Mesenchymal stem cell (in vitro differentiated cells and primary cell): Measurements from ENCODE around the gene GPC1.
A peak's percentile ranks its signal among the peaks of the same experiment; 100 is the strongest.

Experiments
- DNase-seq: peaks from one replicate; pipeline ENCODE4 v3.0.0-alpha.2; 2013
- H2AFZ ChIP-seq: one replicate; pipeline ENCODE4 v1.6.1; 2013; ENCODE audit warnings: low read depth, mild to moderate bottlenecking, control low read depth, inconsistent platforms, low read length, moderate library complexity
- H2AK5ac ChIP-seq: 2 replicates; pipeline ENCODE4 v1.6.1; 2013; ENCODE audit warnings: low read length, moderate library complexity, mild to moderate bottlenecking, inconsistent platforms; ENCODE audit not compliant: severe bottlenecking
- H2BK120ac ChIP-seq: one replicate; pipeline ENCODE4 v1.6.1; 2013; ENCODE audit warnings: low read depth, mild to moderate bottlenecking, inconsistent platforms, low read length, moderate library complexity
- H2BK12ac ChIP-seq, 2 experiments: one replicate each; pipeline ENCODE4 v1.6.1; 2013; ENCODE audit warnings: inconsistent platforms in 2 of 2, low read length in 2 of 2, mild to moderate bottlenecking in 2 of 2, moderate library complexity in 2 of 2, control low read depth in 1 of 2
- H2BK15ac ChIP-seq: one replicate; pipeline ENCODE4 v1.6.1; 2013; ENCODE audit warnings: mild to moderate bottlenecking, low read depth, inconsistent platforms; ENCODE audit not compliant: poor library complexity, severe bottlenecking
- H2BK5ac ChIP-seq: 2 replicates; pipeline ENCODE4 v1.6.1; 2013; ENCODE audit warnings: low read depth, mild to moderate bottlenecking, low read length, control low read depth, inconsistent platforms; ENCODE audit not compliant: poor library complexity, severe bottlenecking
- H3K14ac ChIP-seq, 2 experiments: one replicate each; pipeline ENCODE4 v1.6.1; 2013; ENCODE audit warnings: inconsistent platforms in 2 of 2, low read length in 2 of 2, control low read depth in 1 of 2, mild to moderate bottlenecking in 1 of 2, moderate library complexity in 1 of 2
- H3K18ac ChIP-seq, 2 experiments: one replicate each; pipeline ENCODE4 v1.6.1; 2013; ENCODE audit warnings: inconsistent platforms in 2 of 2, low read length in 2 of 2, control low read depth in 1 of 2, low read depth in 1 of 2, mild to moderate bottlenecking in 1 of 2
- H3K23ac ChIP-seq, 2 experiments: one replicate each; pipeline ENCODE4 v1.6.1; 2013; ENCODE audit warnings: inconsistent platforms in 2 of 2, low read length in 2 of 2, mild to moderate bottlenecking in 2 of 2, moderate library complexity in 2 of 2, control low read depth in 1 of 2
- H3K27ac ChIP-seq: 2 replicates; pipeline ENCODE4 v1.5.1; 2013; ENCODE audit warnings: mild to moderate bottlenecking, moderate library complexity, low read length, control low read depth, inconsistent platforms; ENCODE audit not compliant: poor library complexity, severe bottlenecking
- H3K27me3 ChIP-seq, 2 experiments: 2 replicates each; pipeline versions ENCODE4 v1.6.1 to v1.7.0; 2013; ENCODE audit warnings: low read length in 2 of 2, mild to moderate bottlenecking in 2 of 2, moderate library complexity in 2 of 2, control low read depth in 1 of 2, inconsistent platforms in 1 of 2; ENCODE audit not compliant: control insufficient read depth in 1 of 2, insufficient read depth in 1 of 2
- H3K36me3 ChIP-seq, 2 experiments: 2 replicates each; pipeline versions ENCODE4 v1.6.1 to v1.7.0; 2013; ENCODE audit warnings: low read length in 2 of 2, control low read depth in 1 of 2, inconsistent platforms in 1 of 2, low read depth in 1 of 2, mild to moderate bottlenecking in 1 of 2; ENCODE audit not compliant: insufficient read depth in 2 of 2, control insufficient read depth in 1 of 2
- H3K4ac ChIP-seq, 2 experiments: one replicate each; pipeline ENCODE4 v1.6.1; 2013; ENCODE audit warnings: inconsistent platforms in 2 of 2, low read length in 2 of 2, mild to moderate bottlenecking in 2 of 2, moderate library complexity in 2 of 2, control low read depth in 1 of 2, low read depth in 1 of 2
- H3K4me1 ChIP-seq: 2 replicates; pipeline ENCODE4 v1.6.1; 2013; ENCODE audit warnings: low read depth, low read length, control low read depth; ENCODE audit not compliant: control insufficient read depth, insufficient read depth
- H3K4me2 ChIP-seq: 2 replicates; pipeline ENCODE4 v1.6.1; 2013; ENCODE audit warnings: low read length, mild to moderate bottlenecking, inconsistent platforms; ENCODE audit not compliant: poor library complexity, severe bottlenecking
- H3K4me3 ChIP-seq, 2 experiments: 2 replicates each; pipeline versions ENCODE4 v1.5.1 to v1.7.0; 2013; ENCODE audit warnings: low read length in 2 of 2, mild to moderate bottlenecking in 2 of 2, control low read depth in 1 of 2, low read depth in 1 of 2; ENCODE audit not compliant: insufficient read depth in 1 of 2
- H3K79me1 ChIP-seq: replicated peaks from 2 replicates; pipeline ENCODE4 v1.6.1; 2013; ENCODE audit warnings: mild to moderate bottlenecking, control low read depth, low read length, inconsistent platforms; ENCODE audit not compliant: poor library complexity, severe bottlenecking
- H3K9ac ChIP-seq: 2 replicates; pipeline ENCODE4 v1.7.0; 2013; ENCODE audit warnings: mild to moderate bottlenecking, low read length, moderate library complexity
- H3K9me3 ChIP-seq: 2 replicates; pipeline ENCODE4 v1.7.0; 2013; ENCODE audit warnings: mild to moderate bottlenecking, low read length; ENCODE audit not compliant: control insufficient read depth
- H4K8ac ChIP-seq: one replicate; pipeline ENCODE4 v1.6.1; 2013; ENCODE audit warnings: inconsistent platforms, mild to moderate bottlenecking, low read length, moderate library complexity
- H4K91ac ChIP-seq: one replicate; pipeline ENCODE4 v1.6.1; 2013; ENCODE audit warnings: mild to moderate bottlenecking, low read length, inconsistent platforms
- WGBS: methylation state at CpG from one replicate; pipeline ENCODE4 v1.1.7; 2013; ENCODE audit warnings: mixed read lengths; 5-methylcytosine and 5-hydroxymethylcytosine counted together

Gene GPC1

DNA sequence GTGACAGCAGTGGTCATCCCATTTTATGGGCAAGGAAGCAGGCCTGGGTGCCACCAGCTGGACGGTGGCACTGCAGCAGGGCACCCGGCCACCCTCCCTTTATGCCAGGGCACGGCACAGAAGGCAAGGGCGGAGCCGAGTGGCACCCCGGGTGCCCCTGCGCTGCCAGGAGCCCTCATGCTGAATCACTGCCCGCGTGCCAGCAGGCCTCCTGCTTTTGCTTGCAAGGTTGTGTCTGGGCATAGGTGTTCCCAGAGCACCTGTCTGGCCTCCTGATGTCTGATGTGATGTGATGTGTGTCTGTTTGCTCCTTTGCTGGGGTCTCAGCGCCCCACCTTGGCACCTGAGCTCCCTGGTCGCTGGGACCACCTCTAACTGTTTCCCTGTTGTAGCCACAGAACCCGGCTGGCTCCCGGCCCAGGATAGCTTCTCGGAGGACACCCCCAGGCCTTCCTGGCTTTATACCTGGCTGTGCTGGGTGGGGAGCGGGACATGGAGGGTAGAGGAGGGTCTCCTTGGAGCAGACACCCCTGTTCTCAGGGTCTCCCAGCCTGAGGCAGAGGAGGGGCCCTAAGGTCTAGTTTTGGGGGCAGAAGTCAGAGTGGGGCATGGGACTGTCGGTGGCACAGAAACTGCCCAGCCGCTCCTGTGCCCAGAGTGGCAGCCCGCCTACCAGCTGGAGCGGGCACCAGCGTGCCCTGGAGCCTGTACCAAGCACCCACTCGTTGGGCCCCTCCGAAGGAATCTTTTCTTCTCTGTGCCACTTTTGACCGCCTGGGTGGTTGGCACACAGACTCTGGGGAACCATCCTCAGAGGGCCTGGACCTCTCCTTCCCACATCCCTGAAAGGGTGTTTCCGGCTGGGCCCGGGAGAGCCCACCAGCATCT, 3.6 kb downstream of the GPC1 start:
- H4K8ac ChIP-seq, result no peak overlapping the region
- 89% methylated on average over 24 of the region's 25 CpGs for WGBS
- no peak overlapping the region for H3K4me2 ChIP-seq
- H3K27me3 ChIP-seq, result peaks cover 0 to 4% of the 10 kb centered on the region in 2 experiments
- H3K4me3 ChIP-seq, result no peak overlapping the region
- no peak overlapping the region for H2AFZ ChIP-seq
- H3K27ac ChIP-seq, result no peak overlapping the region
- peaks cover 36% of the 10 kb centered on the region for H3K4me1 ChIP-seq
- peak overlapping the region; percentile 54 for H3K9ac ChIP-seq
- no peak overlapping the region for H3K14ac ChIP-seq
- H2BK120ac ChIP-seq, result no peak overlapping the region
- H2BK12ac ChIP-seq, result no peak overlapping the region
- no peak overlapping the region for H3K4ac ChIP-seq
- no peak for DNase-seq
- H2BK15ac ChIP-seq, result no peak overlapping the region
- peaks cover 52% of the 10 kb centered on the region for H3K79me1 ChIP-seq
- peak overlapping the region in 1 of 2 experiments; percentile 41 for H3K23ac ChIP-seq
- H2BK5ac ChIP-seq, result no peak overlapping the region
- no peak overlapping the region for H3K18ac ChIP-seq
- H2AK5ac ChIP-seq, result no peak overlapping the region
- H4K91ac ChIP-seq, result peak overlapping the region; percentile 31
- no peaks in the 10 kb centered on the region for H3K9me3 ChIP-seq
- peaks cover 0 to 25% of the 10 kb centered on the region in 2 experiments for H3K36me3 ChIP-seq

DNA sequence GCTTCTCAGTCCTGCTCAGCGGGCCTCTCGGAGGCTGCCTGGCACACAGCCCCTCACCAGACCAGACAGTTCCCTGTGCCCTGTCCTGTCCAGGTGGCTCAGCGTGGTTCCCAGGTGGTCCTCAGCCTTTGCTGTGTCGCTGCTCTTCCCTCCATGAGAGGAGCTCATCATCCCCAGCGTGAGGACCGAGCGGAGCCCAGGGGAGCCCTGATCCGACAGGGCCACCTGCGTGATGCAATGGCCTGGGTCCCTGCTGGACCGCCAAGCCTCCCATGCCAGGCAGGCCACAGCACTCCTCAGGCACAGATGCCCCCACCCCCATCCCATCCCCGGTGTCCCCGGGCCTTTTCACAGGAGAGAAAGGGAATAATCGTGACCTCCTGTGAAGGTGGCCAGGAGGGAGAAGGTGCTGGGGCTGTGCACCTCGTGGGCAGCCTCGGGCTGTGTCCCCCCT, 4.3 kb downstream of the GPC1 start:
- Histone ChIP-seq H3K27me3 (peaks cover 0 to 4% of the 10 kb centered on the region in 2 experiments), H3K36me3 (peaks cover 0 to 32% of the 10 kb centered on the region in 2 experiments), H3K4me1 (peaks cover 30% of the 10 kb centered on the region), H3K23ac (no peak overlapping the region), H3K27ac (no peak overlapping the region), H3K18ac (no peak overlapping the region), H2BK15ac (no peak overlapping the region), H3K4me3 (no peak overlapping the region), H4K8ac (no peak overlapping the region), H2BK12ac (no peak overlapping the region), H2AK5ac (no peak overlapping the region), H3K9me3 (no peaks in the 10 kb centered on the region), H2BK5ac (no peak overlapping the region), H3K4ac (no peak overlapping the region), H2BK120ac (no peak overlapping the region), H3K9ac (no peak overlapping the region), H2AFZ (no peak overlapping the region), H4K91ac (peak overlapping the region; percentile 31), H3K4me2 (no peak overlapping the region), H3K14ac (no peak overlapping the region), H3K79me1 (peaks cover 55% of the 10 kb centered on the region)
- WGBS, result 94% methylated on average over 13 of the region's 15 CpGs
- DNase-seq, result no peak

DNA sequence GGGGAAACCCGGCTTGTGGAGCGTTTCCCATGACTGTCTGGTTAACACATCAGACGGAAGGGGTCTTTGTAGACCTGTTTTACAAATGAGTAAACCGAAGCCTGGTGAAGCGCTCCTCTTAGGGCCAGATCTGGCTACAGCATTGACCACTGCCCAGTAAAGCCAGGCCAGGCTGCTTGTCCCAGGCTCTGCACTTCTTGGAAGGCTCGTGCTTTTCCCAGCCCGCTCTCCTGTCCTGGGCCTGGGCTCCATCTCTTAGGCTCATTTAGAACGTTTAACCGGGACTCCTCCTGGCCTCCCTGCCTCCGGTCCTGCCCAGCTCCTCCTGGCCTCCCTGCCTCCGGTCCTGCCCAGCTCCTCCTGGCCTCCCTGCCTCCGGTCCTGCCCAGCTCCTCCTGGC, 4.8 kb downstream of the GPC1 start:
- Histone ChIP-seq H2BK12ac (no peak overlapping the region), H2AFZ (no peak overlapping the region), H3K79me1 (peaks cover 56% of the 10 kb centered on the region), H3K9me3 (no peaks in the 10 kb centered on the region), H3K4me2 (no peak overlapping the region), H3K4ac (no peak overlapping the region), H2AK5ac (no peak overlapping the region), H3K9ac (no peak overlapping the region), H3K23ac (no peak overlapping the region), H3K14ac (no peak overlapping the region), H2BK120ac (no peak overlapping the region), H3K36me3 (peaks cover 0 to 35% of the 10 kb centered on the region in 2 experiments), H3K4me3 (no peak overlapping the region), H3K27me3 (peaks cover 0 to 4% of the 10 kb centered on the region in 2 experiments), H3K27ac (no peak overlapping the region), H3K4me1 (peaks cover 28% of the 10 kb centered on the region), H3K18ac (no peak overlapping the region), H2BK15ac (no peak overlapping the region), H4K91ac (no peak overlapping the region), H4K8ac (no peak overlapping the region), H2BK5ac (no peak overlapping the region)
- 95% methylated on average over 10 of the region's 12 CpGs for WGBS
- DNase-seq, result no peak

DNA sequence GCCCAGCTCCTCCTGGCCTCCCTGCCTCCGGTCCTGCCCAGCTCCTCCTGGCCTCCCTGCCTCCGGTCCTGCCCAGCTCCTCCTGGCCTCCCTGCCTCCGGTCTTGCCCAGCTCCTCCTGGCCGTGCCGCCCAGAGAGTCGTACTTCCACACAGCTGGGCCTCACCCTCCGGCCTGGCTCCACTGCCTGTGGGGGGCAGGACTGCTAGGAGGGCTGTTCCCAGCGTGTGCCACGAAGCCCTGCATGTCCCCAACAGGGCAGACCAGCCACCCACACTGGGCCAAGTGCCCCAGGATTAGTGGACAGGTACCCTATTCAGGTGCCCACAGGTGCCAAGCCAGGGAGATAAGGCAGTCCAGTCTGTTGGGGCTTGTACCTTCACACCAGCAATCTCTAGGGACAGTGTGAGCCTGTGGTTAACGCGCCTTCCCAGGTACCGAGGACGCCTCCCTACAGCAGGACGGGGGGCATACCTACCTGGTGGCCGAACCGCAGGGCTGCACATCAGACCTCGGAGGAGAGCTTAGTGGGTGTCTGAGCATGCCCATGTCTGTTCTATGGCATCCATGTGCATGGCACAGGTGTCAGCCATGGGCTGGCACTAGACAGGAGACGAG, 5.3 kb downstream of the GPC1 start:
- H3K18ac ChIP-seq, result no peak overlapping the region
- H2AK5ac ChIP-seq, result no peak overlapping the region
- no peak overlapping the region for H3K4me3 ChIP-seq
- no peak overlapping the region for H3K4me2 ChIP-seq
- H3K23ac ChIP-seq, result no peak overlapping the region
- H2BK15ac ChIP-seq, result no peak overlapping the region
- H2BK120ac ChIP-seq, result no peak overlapping the region
- no peak overlapping the region for H3K4ac ChIP-seq
- 97% methylated on average over 18 of the region's 18 CpGs for WGBS
- no peak overlapping the region for H3K27ac ChIP-seq
- H2BK5ac ChIP-seq, result no peak overlapping the region
- DNase-seq, result no peak
- H2AFZ ChIP-seq, result no peak overlapping the region
- H4K91ac ChIP-seq, result peak overlapping the region; percentile 66
- H3K9ac ChIP-seq, result no peak overlapping the region
- H4K8ac ChIP-seq, result no peak overlapping the region
- peaks cover 57% of the 10 kb centered on the region for H3K79me1 ChIP-seq
- no peaks in the 10 kb centered on the region for H3K9me3 ChIP-seq
- H2BK12ac ChIP-seq, result no peak overlapping the region
- peaks cover 28% of the 10 kb centered on the region for H3K4me1 ChIP-seq
- peaks cover 0 to 4% of the 10 kb centered on the region in 2 experiments for H3K27me3 ChIP-seq
- no peak overlapping the region for H3K14ac ChIP-seq
- peaks cover 0 to 35% of the 10 kb centered on the region in 2 experiments for H3K36me3 ChIP-seq
